Body of pancreas (tissue), 4 donors: ENCODE data around the gene CYTH3.

ENCODE experiments used
- CTCF ChIP-seq, 7 experiments: fragments of 450-650 bp in 4 of 7; fragments of 200-600 bp in 3 of 7; sonication (generic) in 3 of 7; IDR thresholded peaks; one replicate each; pipeline ENCODE4 v1.5.1; 2016 to 2019; ENCODE audit warnings: antibody characterized with exemption in 7 of 7
- POLR2A ChIP-seq, 3 donors: fragments of 450-650 bp; IDR thresholded peaks; one replicate each; pipeline ENCODE4 v1.6.1; 2016; ENCODE audit warnings: antibody characterized with exemption in 3 of 3, mild to moderate bottlenecking in 2 of 3

GRCh38 chr7:6250364-6250833 lies 22.0 kb downstream of the CYTH3 start:
- TF ChIP-seq CTCF (IDR thresholded peaks at IDR 0.05) (no peak), POLR2A (IDR thresholded peaks at IDR 0.05) (no peak)
